IPS-15b (cell line): ENCODE results near the gene PLCB4.

Experiments
- H3K27me3 ChIP-seq: one replicate; pipeline ENCODE4 v1.6.1; 2013; ENCODE audit warnings: low read length; ENCODE audit not compliant: control insufficient read depth, insufficient read depth
- H3K36me3 ChIP-seq: one replicate; pipeline ENCODE4 v1.6.1; 2013; ENCODE audit warnings: low read length; ENCODE audit not compliant: control insufficient read depth, insufficient read depth
- H3K4me1 ChIP-seq: one replicate; pipeline ENCODE4 v1.6.1; 2013; ENCODE audit warnings: mild to moderate bottlenecking, low read length; ENCODE audit not compliant: control insufficient read depth, insufficient read depth
- H3K4me3 ChIP-seq: one replicate; pipeline ENCODE4 v1.5.1; 2013; ENCODE audit warnings: low read depth, low read length
- H3K9ac ChIP-seq: one replicate; pipeline ENCODE4 v1.6.1; 2013; ENCODE audit warnings: low read depth, mild to moderate bottlenecking, low read length
- H3K9me3 ChIP-seq: one replicate; pipeline ENCODE4 v1.6.1; 2013; ENCODE audit warnings: mild to moderate bottlenecking, low read length; ENCODE audit not compliant: control insufficient read depth, insufficient read depth

Gene PLCB4

GRCh38 chr20:9348316-9348715 is 279.4 kb downstream of the PLCB4 start:
- H3K36me3 ChIP-seq, result no peaks in the 10 kb centered on the region
- H3K4me3 ChIP-seq, result no peak overlapping the region
- H3K9ac ChIP-seq, result no peak overlapping the region
- no peaks in the 10 kb centered on the region for H3K4me1 ChIP-seq
- H3K9me3 ChIP-seq, result no peaks in the 10 kb centered on the region
- no peaks in the 10 kb centered on the region for H3K27me3 ChIP-seq

DNA sequence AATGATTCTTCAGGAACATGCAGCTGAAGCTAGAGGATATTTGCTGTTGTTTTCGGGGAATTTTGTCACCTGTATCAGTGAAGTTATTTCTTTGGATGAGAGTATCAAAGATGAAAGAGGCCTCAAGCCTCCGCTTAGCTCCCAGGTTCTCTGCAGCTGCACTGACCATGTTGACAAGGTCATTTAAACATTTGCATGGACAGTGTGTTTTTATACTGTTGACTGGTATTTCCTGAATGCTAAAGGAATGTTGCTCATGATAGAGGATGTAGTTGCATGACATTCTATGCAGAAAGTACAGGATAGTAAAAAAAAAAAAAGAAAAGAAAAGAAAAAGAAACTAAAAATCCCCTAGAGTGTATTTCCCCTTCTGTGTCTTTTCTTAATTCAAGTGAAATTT is 279.9 kb downstream of the PLCB4 start:
- Histone ChIP-seq H3K9me3 (no peaks in the 10 kb centered on the region), H3K4me1 (no peaks in the 10 kb centered on the region), H3K27me3 (no peaks in the 10 kb centered on the region), H3K4me3 (no peak overlapping the region), H3K36me3 (no peaks in the 10 kb centered on the region), H3K9ac (no peak overlapping the region)

DNA sequence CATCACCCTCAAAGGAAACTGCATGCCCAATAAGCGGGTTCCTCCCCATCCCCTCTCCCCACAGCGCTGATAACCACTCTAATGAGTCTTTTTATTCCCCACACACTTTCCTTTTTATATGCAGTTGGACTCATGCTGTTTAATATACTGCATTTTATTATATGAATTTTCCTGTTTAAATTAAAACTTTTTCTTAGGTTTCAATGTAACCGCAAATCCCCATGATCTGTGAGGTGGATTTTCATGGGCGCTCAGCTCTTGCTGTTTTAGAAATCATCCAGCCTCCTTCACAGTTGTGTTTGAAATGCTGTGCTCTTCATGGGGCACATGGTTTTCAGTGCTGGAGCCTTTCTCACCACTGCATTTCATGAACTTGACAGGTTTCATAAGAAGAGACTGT is 280.4 kb downstream of the PLCB4 start:
- H3K36me3 ChIP-seq, result no peaks in the 10 kb centered on the region
- no peaks in the 10 kb centered on the region for H3K9me3 ChIP-seq
- H3K4me1 ChIP-seq, result no peaks in the 10 kb centered on the region
- H3K27me3 ChIP-seq, result no peaks in the 10 kb centered on the region
- H3K9ac ChIP-seq, result no peak overlapping the region
- no peak overlapping the region for H3K4me3 ChIP-seq

- Histone ChIP-seq H3K4me3 (no peak overlapping the region), H3K36me3 (no peaks in the 10 kb centered on the region), H3K4me1 (no peaks in the 10 kb centered on the region), H3K9me3 (no peaks in the 10 kb centered on the region), H3K27me3 (no peaks in the 10 kb centered on the region), H3K9ac (no peak overlapping the region)
These were observed 283.9 kb downstream of the PLCB4 start for GRCh38 chr20:9352739-9353138.

DNA sequence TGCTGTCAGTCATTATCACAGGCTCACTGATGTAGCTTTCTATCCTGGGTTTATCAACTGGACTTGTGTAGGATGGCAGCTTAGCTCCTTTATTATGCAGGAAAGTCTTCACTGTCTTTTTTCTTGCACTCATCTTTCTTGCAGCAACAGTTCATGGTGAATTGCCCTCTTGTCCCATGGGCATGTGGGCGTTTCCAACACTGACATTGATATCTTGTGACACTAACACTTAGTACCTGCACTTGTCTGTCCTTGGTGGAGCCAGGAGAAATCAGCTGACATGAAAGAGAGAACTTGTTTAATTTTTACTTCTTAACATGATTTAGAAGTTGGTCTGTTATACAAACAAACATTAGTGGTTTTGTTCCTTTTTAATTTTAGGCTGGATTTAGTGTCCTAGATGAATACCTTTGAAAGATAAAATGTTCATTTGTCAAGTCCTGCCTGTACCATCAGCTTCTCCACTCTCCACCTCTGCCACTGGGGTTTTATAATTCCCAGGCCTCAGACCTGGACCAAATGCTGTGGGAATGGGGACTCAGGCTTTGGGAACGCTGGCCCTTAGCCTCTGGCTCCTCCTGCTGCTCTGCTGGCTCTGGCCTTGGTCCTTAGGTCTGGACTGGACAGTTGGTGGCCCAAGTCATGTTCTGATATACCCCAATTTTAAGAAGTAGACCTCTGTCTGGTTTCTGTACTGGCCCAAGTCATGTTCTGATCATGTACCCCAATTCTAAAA is 284.5 kb downstream of the PLCB4 start:
- Histone ChIP-seq H3K4me3 (no peak overlapping the region), H3K4me1 (no peaks in the 10 kb centered on the region), H3K9ac (no peak overlapping the region), H3K27me3 (no peaks in the 10 kb centered on the region), H3K9me3 (no peaks in the 10 kb centered on the region), H3K36me3 (no peaks in the 10 kb centered on the region)

DNA sequence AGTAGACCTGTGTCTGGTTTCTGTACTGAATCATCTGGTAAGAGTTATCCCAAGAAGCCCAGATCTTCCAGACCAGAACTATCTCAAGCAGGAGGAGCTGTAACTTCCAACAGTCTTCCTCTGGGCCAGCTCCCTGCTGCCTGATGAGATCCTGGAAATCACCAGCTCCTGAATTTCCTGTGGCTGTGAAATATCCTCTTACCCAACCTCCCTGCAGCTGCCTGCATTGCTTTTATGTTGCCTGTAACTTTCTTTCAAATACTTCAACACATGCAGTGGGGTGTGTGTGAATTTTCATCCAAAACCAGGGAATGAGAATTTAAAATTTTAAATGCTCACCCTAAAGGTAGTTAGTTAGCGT is 285.0 kb downstream of the PLCB4 start:
- Histone ChIP-seq H3K9ac (no peak overlapping the region), H3K4me1 (no peaks in the 10 kb centered on the region), H3K9me3 (no peaks in the 10 kb centered on the region), H3K27me3 (no peaks in the 10 kb centered on the region), H3K36me3 (no peaks in the 10 kb centered on the region), H3K4me3 (no peak overlapping the region)

GRCh38 chr20:9354579-9354978 is 285.7 kb downstream of the PLCB4 start:
- Histone ChIP-seq H3K9ac (no peak overlapping the region), H3K9me3 (no peaks in the 10 kb centered on the region), H3K4me3 (no peak overlapping the region), H3K36me3 (no peaks in the 10 kb centered on the region), H3K4me1 (no peaks in the 10 kb centered on the region), H3K27me3 (no peaks in the 10 kb centered on the region)

GRCh38 chr20:9358001-9358400 is 289.1 kb downstream of the PLCB4 start:
- Histone ChIP-seq H3K36me3 (no peaks in the 10 kb centered on the region), H3K4me3 (no peak overlapping the region), H3K9ac (no peak overlapping the region), H3K4me1 (no peaks in the 10 kb centered on the region), H3K27me3 (no peaks in the 10 kb centered on the region), H3K9me3 (no peaks in the 10 kb centered on the region)

GRCh38 chr20:9359561-9360308 is 290.8 kb downstream of the PLCB4 start:
- Histone ChIP-seq H3K4me3 (no peak overlapping the region), H3K4me1 (no peaks in the 10 kb centered on the region), H3K9me3 (no peaks in the 10 kb centered on the region), H3K27me3 (no peaks in the 10 kb centered on the region), H3K9ac (no peak overlapping the region), H3K36me3 (no peaks in the 10 kb centered on the region)

GRCh38 chr20:9360431-9360830 is 291.5 kb downstream of the PLCB4 start:
- no peaks in the 10 kb centered on the region for H3K4me1 ChIP-seq
- no peaks in the 10 kb centered on the region for H3K36me3 ChIP-seq
- no peaks in the 10 kb centered on the region for H3K27me3 ChIP-seq
- no peak overlapping the region for H3K4me3 ChIP-seq
- no peak overlapping the region for H3K9ac ChIP-seq
- no peaks in the 10 kb centered on the region for H3K9me3 ChIP-seq

DNA sequence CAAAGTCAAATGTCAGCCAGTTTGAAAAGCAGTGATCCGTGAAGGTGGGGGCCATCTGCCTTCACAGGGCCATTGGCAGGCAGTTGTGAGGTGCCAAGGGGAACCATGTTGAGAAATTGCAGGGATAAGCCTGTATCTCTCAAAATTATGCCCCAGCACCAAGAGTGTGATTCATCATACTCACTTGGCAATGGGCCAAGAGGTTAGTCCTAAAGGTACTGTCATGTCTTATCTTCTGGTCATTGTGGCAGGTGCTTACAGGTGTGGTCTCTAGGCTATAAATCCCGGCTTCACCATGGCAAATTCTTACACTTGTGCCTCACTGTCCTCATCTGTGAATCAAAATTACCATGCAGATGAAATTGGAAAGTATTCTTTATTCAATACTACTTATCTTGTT is 294.8 kb downstream of the PLCB4 start:
- Histone ChIP-seq H3K27me3 (no peaks in the 10 kb centered on the region), H3K36me3 (no peaks in the 10 kb centered on the region), H3K9me3 (no peaks in the 10 kb centered on the region), H3K4me1 (no peaks in the 10 kb centered on the region), H3K4me3 (no peak overlapping the region), H3K9ac (no peak overlapping the region)

DNA sequence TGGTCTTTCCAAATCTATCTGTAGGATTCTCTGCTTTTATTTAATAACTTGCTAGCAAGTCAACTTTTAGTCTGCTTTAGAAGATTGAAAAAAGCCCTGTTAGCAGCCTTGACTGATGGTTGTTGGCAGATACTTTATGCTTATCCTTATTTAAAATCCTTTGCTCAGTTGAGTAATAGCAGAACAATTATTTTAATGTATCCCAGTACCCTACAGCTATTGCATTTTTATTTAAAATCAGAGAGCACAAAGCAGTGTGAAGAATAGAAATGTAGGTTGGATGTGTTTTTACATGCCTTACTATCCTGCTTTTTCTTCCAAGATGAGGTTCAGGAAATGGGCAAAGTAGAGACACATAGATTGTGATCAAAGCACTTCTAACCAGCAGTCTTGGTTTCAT is 298.4 kb downstream of the PLCB4 start:
- H3K9ac ChIP-seq, result no peak overlapping the region
- no peaks in the 10 kb centered on the region for H3K36me3 ChIP-seq

More for the DNA sequence above, 298.4 kb downstream of the PLCB4 start:
- Histone ChIP-seq H3K27me3 (no peaks in the 10 kb centered on the region), H3K4me3 (no peak overlapping the region), H3K4me1 (peaks cover 3% of the 10 kb centered on the region), H3K9me3 (no peaks in the 10 kb centered on the region)
